NCI-H524 treated with DMSO at 0.1 percent for 48 hours (cell line): ENCODE measurements around the gene ATP8B1.
A peak's percentile ranks its signal among the peaks of the same experiment; 100 is the strongest.
"Not testable (repeated sequence)": the region's sequence is repeated elsewhere in the genome, so short reads cannot be mapped to it uniquely, and the experiment has no call there.

ENCODE experiments used
- DNase-seq: peaks from one replicate; lab custom pipeline; 2025; lab: John Stamatoyannopoulos, UW

ATP8B1 gene

DNA sequence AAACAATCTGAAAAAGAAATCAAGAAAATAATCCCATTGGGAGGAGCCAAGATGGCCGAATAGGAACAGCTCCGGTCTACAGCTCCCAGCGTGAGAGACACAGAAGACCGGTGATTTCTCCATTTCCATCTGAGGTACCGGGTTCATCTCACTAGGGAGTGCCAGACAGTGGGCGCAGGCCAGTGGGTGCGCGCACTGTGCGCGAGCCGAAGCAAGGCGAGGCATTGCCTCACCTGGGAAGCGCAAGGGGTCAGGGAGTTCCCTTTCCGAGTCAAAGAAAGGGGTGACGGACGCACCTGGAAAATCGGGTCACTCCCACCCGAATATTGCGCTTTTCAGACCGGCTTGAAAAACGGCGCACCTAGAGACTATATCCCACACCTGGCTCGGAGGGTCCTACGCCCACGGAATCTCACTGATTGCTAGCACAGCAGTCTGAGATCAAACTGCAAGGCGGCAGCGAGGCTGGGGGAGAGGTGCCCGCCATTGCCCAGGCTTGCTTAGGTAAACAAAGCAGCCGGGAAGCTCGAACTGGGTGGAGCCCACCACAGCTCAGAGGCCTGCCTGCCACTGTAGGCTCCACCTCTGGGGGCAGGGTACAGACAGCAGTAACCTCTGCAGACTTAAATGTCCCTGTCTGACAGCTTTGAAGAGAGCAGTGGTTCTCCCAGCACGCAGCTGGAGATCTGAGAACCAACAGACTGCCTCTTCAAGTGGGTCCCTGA is 83.7 kb downstream of the ATP8B1 start:
- not testable (repeated sequence) for DNase-seq

- no peak for DNase-seq
These were observed 86.6 kb downstream of the ATP8B1 start for GRCh38 chr18:57716549-57716948.

- no peak for DNase-seq
These were observed 87.4 kb downstream of the ATP8B1 start for GRCh38 chr18:57715671-57716070.

DNA sequence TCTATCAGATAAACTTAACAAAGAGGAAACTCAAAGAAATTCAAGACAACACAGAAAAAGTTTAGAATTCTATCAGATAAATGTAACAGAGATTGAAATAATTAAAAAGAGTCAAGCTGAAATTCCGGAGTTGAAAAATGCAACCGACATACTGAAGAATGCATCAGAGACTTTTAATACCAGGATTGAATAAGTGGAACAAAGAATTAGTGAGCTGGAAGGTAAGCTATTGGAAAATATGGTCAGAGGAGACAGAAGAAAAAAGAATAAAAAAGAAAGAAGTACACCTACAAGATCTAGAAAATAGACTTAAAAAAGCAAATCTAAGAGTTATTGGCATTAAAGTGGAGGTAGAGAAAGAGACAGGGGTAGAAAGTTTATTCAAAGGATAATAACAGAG is 88.0 kb downstream of the ATP8B1 start:
- DNase-seq: no peak

- peak; percentile 66 for DNase-seq
These were observed 92.9 kb downstream of the ATP8B1 start for GRCh38 chr18:57710226-57710625.

GRCh38 chr18:57709335-57709734 is 93.8 kb downstream of the ATP8B1 start:
- DNase-seq: no peak

DNA sequence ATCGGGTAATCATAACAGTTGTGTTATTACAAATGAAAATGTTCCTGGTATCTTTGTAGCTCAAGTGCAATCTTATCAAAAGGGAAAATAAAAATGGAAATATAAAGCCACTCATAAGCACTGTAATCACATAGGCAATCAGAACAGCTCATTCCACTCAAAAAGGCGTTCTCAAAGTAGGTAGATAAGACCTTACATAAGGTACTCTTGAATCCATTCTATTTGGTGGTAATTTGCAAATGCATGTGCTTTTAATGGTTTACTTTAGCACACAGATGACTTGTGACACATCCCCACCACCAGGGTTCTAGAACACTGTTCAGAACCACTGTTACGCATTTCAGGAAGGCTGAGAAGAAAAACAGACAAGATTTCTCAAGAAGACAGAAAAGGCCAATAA is 94.8 kb downstream of the ATP8B1 start:
- DNase-seq: no peak

DNA sequence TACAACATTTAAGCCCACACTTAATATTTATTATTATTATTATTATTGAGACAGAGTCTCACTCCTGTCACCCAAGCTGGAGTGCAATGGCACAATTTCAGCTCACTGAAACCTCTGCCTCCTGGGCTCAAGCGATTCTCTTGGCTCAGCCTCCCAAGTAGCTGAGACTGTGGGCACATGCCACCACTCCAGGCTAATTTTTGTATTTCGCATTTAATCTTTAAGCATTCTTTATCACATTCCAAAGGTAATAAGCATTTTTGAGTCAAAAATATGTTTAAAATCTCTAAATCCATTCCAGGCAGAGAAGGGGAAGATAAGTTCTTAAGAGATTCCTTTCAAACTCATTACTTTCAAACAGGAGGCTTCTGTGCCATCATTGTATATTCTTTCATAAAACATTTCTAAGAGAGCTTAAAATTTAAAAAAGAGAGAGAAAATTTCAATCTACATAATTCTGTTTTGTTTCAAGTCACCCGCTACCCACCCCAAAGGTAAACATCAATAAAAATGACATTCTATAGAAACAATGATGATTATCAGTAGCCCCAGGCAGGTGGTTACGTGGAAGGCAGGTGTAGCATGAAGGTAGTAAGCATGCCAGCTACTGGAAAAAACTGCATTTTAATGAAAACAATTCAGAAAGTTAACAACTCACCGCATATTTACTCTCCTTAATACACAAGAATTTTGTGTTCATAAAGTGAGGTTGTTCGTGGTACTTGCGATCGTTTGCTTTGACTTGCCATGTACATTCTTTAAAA is 97.1 kb downstream of the ATP8B1 start:
- no peak for DNase-seq

GRCh38 chr18:57705011-57705410 is 98.1 kb downstream of the ATP8B1 start:
- DNase-seq: no peak

- DNase-seq: no peak
These were observed 104.4 kb downstream of the ATP8B1 start for GRCh38 chr18:57698571-57699276.

DNA sequence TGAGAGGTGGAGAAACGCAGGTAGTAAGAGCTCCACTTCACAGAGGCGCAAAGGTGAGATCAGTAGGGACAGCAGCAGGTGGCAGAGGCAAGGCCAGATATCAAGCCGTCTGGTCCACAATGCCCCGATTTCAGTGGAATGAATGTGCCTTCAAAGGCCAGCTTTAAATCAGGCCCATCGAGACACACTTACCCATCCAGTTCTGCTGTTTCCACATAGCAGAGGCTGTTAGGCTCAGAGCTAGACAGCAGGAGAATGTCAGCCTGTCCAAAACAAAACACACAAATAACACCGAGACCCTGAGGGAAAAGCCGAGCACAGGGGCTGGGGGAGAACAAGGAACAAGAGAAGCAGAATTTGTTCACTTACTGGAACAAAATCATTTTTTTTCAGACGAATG is 105.7 kb downstream of the ATP8B1 start:
- DNase-seq: no peak

GRCh38 chr18:57696271-57696670 is 106.8 kb downstream of the ATP8B1 start:
- DNase-seq: no peak

DNA sequence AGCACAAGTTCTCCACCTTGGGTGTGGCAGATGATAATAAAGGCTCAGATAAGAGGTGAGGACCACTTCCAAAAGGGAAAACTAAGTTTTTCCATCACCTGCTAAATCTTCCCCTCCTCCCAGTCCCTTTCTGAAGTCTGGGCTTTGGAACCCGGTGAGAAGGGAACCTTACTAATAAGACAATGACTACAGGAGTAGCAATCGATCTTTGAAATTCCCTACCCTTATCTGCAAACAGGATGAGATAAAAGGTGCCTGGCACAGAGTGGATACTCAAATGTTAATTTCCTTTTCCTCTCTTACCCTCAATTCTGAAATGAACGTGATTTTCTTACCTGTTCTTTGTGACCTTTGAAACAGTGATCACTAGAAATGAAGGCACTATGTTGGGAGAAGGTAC is 111.8 kb downstream of the ATP8B1 start:
- DNase-seq: no peak

DNA sequence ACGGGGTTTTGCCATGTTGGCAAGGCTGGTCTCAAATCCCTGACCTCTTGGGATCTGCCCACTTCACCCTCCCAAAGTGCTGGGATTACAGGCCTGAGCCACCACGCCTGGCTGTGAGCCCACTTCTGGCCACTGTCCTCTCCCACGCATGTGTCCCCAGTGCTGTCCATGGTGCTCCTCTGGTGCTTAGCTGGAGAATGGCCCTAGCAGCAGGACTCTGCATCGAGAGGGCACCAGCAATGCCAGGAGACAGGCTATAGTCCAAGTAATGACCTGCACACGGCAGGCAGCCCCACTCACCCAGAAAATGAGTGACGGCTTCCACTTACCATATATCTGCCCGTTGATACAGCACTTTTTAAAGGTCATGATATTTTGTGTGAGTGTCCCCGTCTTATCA is 115.1 kb downstream of the ATP8B1 start:
- DNase-seq: no peak

- DNase-seq: no peak
These were observed 119.6 kb downstream of the ATP8B1 start for GRCh38 chr18:57683470-57683869.

DNA sequence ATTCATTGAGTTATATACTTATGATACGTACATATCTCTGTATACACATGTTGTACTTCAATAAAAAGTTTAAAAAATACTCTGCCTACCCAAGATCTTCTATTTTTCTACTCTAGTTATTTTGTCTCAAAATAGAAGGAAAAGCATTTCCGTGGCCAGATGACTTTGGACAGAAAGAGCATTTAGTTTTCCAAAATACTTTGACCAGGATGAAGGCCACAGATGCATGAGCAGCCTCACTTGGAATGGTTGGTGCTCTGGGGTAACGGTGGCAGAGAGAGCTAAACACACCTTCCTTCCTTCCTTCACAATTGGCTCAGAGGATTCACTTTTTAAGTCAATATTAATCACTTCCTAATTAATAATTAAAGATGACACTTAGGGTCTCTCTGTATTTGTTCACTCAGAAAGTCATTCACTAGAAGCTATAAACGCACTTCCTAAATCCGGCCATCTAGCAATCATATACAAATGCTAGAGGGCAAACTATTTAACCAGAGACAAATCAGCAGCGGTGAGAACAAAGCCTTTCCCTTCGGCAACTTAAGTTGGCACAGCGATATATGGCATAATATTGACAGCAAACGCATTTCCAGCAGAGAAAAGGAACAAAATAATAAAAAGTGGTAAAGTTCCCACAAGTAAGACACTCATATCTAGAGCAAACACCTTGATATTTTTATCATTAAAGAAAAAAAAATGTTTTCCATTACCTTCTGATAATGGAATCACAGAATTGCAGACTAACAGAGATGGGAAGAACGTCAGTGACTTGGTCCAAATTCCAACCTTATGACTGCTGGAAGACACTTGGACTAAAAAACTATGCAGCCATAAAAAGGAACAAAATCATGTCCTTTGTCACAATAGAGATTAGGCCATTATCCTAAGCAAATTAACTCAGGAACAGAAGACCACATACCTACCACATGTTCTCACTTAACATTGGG is 125.6 kb downstream of the ATP8B1 start:
- DNase-seq: no peak

GRCh38 chr18:57674891-57675290 is 128.2 kb downstream of the ATP8B1 start:
- no peak for DNase-seq

DNA sequence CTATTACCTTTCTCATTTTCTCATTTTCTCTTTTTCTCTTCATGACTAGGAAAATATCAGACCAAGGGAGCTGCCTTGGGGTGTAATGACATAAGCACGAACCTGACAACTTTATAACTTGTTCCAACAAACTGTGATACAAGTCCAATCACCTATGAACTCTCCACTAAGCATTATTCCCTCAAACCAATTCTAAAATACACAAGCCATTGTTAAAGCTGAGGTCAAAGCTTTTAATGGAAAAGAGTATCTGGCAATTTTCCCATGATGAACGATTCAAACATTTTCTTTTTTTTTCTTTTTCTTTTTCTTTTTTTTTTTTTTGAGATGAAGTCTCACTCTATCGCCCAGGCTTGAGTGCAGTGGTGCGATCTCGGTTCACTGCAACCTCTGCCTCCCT is 133.1 kb downstream of the ATP8B1 start:
- no peak for DNase-seq

GRCh38 chr18:57668021-57668420 is 135.1 kb downstream of the ATP8B1 start:
- no peak for DNase-seq

GRCh38 chr18:57666818-57667497 is 136.2 kb downstream of the ATP8B1 start:
- DNase-seq: no peak

DNA sequence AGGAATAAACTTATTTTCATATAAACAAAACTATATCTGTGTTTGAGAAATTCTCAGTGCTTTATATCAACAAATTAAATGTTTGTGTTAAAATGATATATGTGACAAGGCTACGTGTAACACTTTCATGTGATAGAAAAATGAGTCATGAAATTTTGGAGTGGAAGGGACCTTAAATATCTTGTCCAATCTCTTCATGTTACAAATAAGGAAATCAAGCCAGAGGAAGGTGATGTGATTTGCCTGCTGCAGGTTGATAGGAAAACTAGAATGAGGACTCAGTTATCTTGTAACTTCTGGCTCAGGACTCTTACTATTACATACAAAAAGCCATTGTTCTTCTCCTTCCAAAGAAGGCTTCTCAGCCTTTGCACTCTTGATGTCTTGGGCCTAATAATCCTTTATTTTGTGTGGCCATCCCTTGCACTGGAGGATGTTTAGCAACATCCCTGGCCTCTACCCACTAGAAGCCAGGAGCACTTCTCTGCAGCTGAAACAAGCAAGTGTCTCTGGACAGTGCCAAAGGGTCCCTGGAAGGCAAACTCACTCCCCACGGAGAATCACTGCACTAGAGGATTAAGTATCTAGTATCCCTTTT is 138.4 kb downstream of the ATP8B1 start:
- no peak for DNase-seq
